K562 (cell line): ENCODE measurements around the gene FCGR2B. TPM values are rescaled to one million over a fixed set of nuclear protein-coding genes. Genes with fewer than 3 reads are reported as not detected.
A peak's percentile ranks its signal among the peaks of the same experiment; 100 is the strongest.

Experiments used
- ARNT ChIP-seq, 2 experiments: fragments of 450-650 bp; IDR thresholded peaks; 2 replicates each; pipeline ENCODE4 v1.6.1; 2016; ENCODE audit warnings: mild to moderate bottlenecking in 1 of 2
- ETV1 ChIP-seq: fragments of 450-650 bp; conservative IDR thresholded peaks from 2 replicates; pipeline ENCODE4 v1.6.1; 2016; ENCODE audit warnings: missing genetic modification characterization, control low read depth, low read depth, missing compliant biosample characterization
- KLF16 ChIP-seq: IDR thresholded peaks from 2 replicates; pipeline ENCODE4 v1.6.1; 2016; ENCODE audit warnings: antibody characterized with exemption
- MNT ChIP-seq, 2 experiments: fragments of 450-650 bp; conservative IDR thresholded peaks; 2 replicates each; pipeline ENCODE4 v1.6.1; 2017; ENCODE audit warnings: mild to moderate bottlenecking in 2 of 2, moderate library complexity in 2 of 2
- NELFE ChIP-seq: IDR thresholded peaks from 2 replicates; pipeline ENCODE4 v1.6.1; 2011; ENCODE audit warnings: mild to moderate bottlenecking; ENCODE audit not compliant: insufficient read depth, insufficient read length
- NEUROD1 ChIP-seq: fragments of 150-350 bp; IDR thresholded peaks from 2 replicates; pipeline ENCODE4 v1.6.1; 2014; ENCODE audit warnings: borderline replicate concordance, low read length, low read depth; ENCODE audit not compliant: partially characterized antibody
- PATZ1 ChIP-seq: fragments of 250-450 bp; sonication (Bioruptor Pico); IDR thresholded peaks from 2 replicates; pipeline ENCODE4 v1.5.0; 2020; ENCODE audit warnings: mild to moderate bottlenecking, borderline replicate concordance
- RAD51 ChIP-seq: fragments of 450-650 bp; IDR thresholded peaks from 2 replicates; pipeline ENCODE4 v1.7.1; 2016; ENCODE audit warnings: low read depth, mild to moderate bottlenecking, borderline replicate concordance
- RBBP5 ChIP-seq: fragments of 200-600 bp; sonication (generic); IDR thresholded peaks from 2 replicates; pipeline ENCODE4 v1.6.1; 2012; ENCODE audit warnings: borderline replicate concordance, mild to moderate bottlenecking, low read length, control low read depth, inconsistent platforms; ENCODE audit not compliant: insufficient read depth, poor library complexity, severe bottlenecking
- TAF7 ChIP-seq: fragments of 450-650 bp; IDR thresholded peaks from 2 replicates; pipeline ENCODE4 v1.6.1; 2016; ENCODE audit warnings: missing genetic modification characterization, missing compliant biosample characterization
- TAL1 ChIP-seq: fragments of 450-650 bp; IDR thresholded peaks from 2 replicates; pipeline ENCODE4 v1.6.1; 2016; ENCODE audit warnings: mild to moderate bottlenecking
- ZNF318 ChIP-seq, 2 experiments: fragments of 450-650 bp; IDR thresholded peaks; 2 replicates each; pipeline ENCODE4 v1.6.1; 2016; ENCODE audit warnings: mild to moderate bottlenecking in 2 of 2, borderline replicate concordance in 1 of 2, low read depth in 1 of 2, moderate library complexity in 1 of 2
- ZNF354B ChIP-seq: fragments of 250-450 bp; sonication (Bioruptor Pico); IDR thresholded peaks from 2 replicates; pipeline ENCODE4 v1.4.0; 2020
- polyA plus RNA-seq, 8 experiments: library from polyadenylated mRNA; depleted of rRNA in 4 of 8; stranded (reverse) in 5 of 8; unstranded in 3 of 8; fragments of >200 nt; fragmentation: Nextera tagmentation in 2 of 8; fragmentation: Illumina TruSeq in 1 of 8; extraction: Ambion mirVana in 2 of 8; extraction: Trizol in 1 of 8; gene quantifications; 2 replicates each; pipeline versions ENCODE4 v1.2.1 to v1.2.3, GENCODE V29; 2011 to 2014; ENCODE audit warnings: inconsistent platforms in 1 of 8, missing spikeins in 1 of 8
- total RNA-seq, 7 experiments: library from RNA; depleted of rRNA in 6 of 7; stranded (reverse); fragments of >200 nt in 6 of 7; fragmentation: Illumina TruSeq in 2 of 7; extraction: Trizol in 2 of 7; gene quantifications; 2 replicates each; pipeline versions ENCODE4 v1.2.1 to v1.2.3, GENCODE V29; 2011 to 2021; ENCODE audit warnings: low replicate concordance in 1 of 7

FCGR2B gene
- total and polyA plus RNA-seq, 9 of the 15 experiments (the other 6 are each of a cell fraction or from before 2014, with no cell fraction given), result 1.7 to 8.9 (median 3.9) TPM

GRCh38 chr1:161721738-161722343 is 58.9 kb downstream of the FCGR2B start (continued):
- no peak for TF ChIP-seq PATZ1 (CRISPR knock-in tag)
- TF ChIP-seq ARNT (IDR thresholded peaks at IDR 0.05), result peak; percentile 66 to 76; a peak in 2 of 4 replicates
- peak in 1 of 2 experiments; percentile 36; a peak in 1 of 4 replicates for TF ChIP-seq MNT (conservative IDR thresholded peaks at IDR 0.05)
- peak; percentile 12; the same call in 1 of the 2 replicates for TF ChIP-seq ETV1 (tag)
- no peak for TF ChIP-seq TAF7 (tag)
- TF ChIP-seq NEUROD1, result no peak
- no peak for TF ChIP-seq RBBP5
- 0 out of 2 replicates have a peak, but pooled peaks have one; percentile 5 for TF ChIP-seq RAD51
- no peak for TF ChIP-seq TAL1
- peak in 1 of 2 experiments; percentile 44; a peak in 1 of 4 replicates for TF ChIP-seq ZNF318 (IDR thresholded peaks at IDR 0.05; ENCODE audit: borderline replicate concordance in 1 of 2, low read depth in 1 of 2)
- no peak for TF ChIP-seq NELFE
- no peak for TF ChIP-seq ZNF354B (CRISPR knock-in tag)
- TF ChIP-seq KLF16, result peak; percentile 31; the same call in 1 of the 2 replicates
